GM21576 (cell line): ENCODE results near the gene RAB31.
"Not testable (repeated sequence)": the region's sequence is repeated elsewhere in the genome, so short reads cannot be mapped to it uniquely, and the experiment has no call there.

ENCODE experiments used
- ATAC-seq: cut with Tn5 transposase; IDR thresholded peaks from one replicate; pipeline ENCODE4 v1.9.1; 2021; ENCODE audit warnings: mild to moderate bottlenecking, moderate library complexity; ENCODE audit not compliant: unreplicated experiment

RAB31 gene

GRCh38 chr18:9708057-9708433, at the start of gene RAB31:
Gene RAB31 (plus strand): TSS chr18:9708301. CDS start chr18:9708406, 105 bp downstream.
- peak; percentile 34 for ATAC-seq

- ATAC-seq: no peak
Measured at GRCh38 chr18:9659499-9660375, 48.4 kb upstream of the RAB31 start.

- no peak for ATAC-seq
Measured at GRCh38 chr18:9661564-9661963, 46.5 kb upstream of the RAB31 start.

- ATAC-seq: no peak
Measured at GRCh38 chr18:9663377-9663776, 44.7 kb upstream of the RAB31 start.

GRCh38 chr18:9665314-9665713, 42.8 kb upstream of the RAB31 start:
- no peak for ATAC-seq

- no peak for ATAC-seq
Measured at GRCh38 chr18:9666548-9666947, 41.6 kb upstream of the RAB31 start.

GRCh38 chr18:9669016-9669415, 39.1 kb upstream of the RAB31 start:
- no peak for ATAC-seq

- no peak for ATAC-seq
Measured at GRCh38 chr18:9671214-9671613, 36.9 kb upstream of the RAB31 start.

GRCh38 chr18:9673296-9674251, 34.5 kb upstream of the RAB31 start:
- ATAC-seq: peak; percentile 98

- not testable (repeated sequence) for ATAC-seq
Measured at GRCh38 chr18:9678216-9678615, 29.9 kb upstream of the RAB31 start.

GRCh38 chr18:9679125-9679524, 29.0 kb upstream of the RAB31 start:
- no peak for ATAC-seq

- ATAC-seq: no peak
Measured at GRCh38 chr18:9681217-9681616, 26.9 kb upstream of the RAB31 start.

- no peak for ATAC-seq
Measured at GRCh38 chr18:9682572-9682971, 25.5 kb upstream of the RAB31 start.

GRCh38 chr18:9683418-9684396, 24.4 kb upstream of the RAB31 start:
- no peak for ATAC-seq

- no peak for ATAC-seq
Measured at GRCh38 chr18:9684881-9685614, 23.1 kb upstream of the RAB31 start.

- no peak for ATAC-seq
Measured at GRCh38 chr18:9685615-9685890, 22.5 kb upstream of the RAB31 start.

GRCh38 chr18:9688036-9688741, 19.9 kb upstream of the RAB31 start:
- ATAC-seq: no peak

GRCh38 chr18:9689253-9689652, 18.8 kb upstream of the RAB31 start:
- ATAC-seq: no peak

- ATAC-seq: no peak
Measured at GRCh38 chr18:9690418-9691188, 17.5 kb upstream of the RAB31 start.
